Femur (tissue), 1 donor: ENCODE data around the gene ADGRG3.
A peak's percentile ranks its signal among the peaks of the same experiment; 100 is the strongest.
"Not testable (repeated sequence)": the region's sequence is repeated elsewhere in the genome, so short reads cannot be mapped to it uniquely, and the experiment has no call there.

ENCODE experiments used
- DNase-seq: peaks from one replicate; pipeline ENCODE4 v3.0.0-alpha.2; 2017

Gene ADGRG3

DNA sequence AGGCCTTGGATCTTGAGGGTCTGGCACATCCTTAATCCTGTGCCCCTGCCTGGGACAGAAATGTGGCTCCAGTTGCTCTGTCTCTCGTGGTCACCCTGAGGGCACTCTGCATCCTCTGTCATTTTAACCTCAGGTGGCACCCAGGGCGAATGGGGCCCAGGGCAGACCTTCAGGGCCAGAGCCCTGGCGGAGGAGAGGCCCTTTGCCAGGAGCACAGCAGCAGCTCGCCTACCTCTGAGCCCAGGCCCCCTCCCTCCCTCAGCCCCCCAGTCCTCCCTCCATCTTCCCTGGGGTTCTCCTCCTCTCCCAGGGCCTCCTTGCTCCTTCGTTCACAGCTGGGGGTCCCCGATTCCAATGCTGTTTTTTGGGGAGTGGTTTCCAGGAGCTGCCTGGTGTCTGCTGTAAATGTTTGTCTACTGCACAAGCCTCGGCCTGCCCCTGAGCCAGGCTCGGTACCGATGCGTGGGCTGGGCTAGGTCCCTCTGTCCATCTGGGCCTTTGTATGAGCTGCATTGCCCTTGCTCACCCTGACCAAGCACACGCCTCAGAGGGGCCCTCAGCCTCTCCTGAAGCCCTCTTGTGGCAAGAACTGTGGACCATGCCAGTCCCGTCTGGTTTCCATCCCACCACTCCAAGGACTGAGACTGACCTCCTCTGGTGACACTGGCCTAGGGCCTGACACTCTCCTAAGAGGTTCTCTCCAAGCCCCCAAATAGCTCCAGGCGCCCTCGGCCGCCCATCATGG lies 4.0 kb upstream of the ADGRG3 start:
- DNase-seq, result no peak

DNA sequence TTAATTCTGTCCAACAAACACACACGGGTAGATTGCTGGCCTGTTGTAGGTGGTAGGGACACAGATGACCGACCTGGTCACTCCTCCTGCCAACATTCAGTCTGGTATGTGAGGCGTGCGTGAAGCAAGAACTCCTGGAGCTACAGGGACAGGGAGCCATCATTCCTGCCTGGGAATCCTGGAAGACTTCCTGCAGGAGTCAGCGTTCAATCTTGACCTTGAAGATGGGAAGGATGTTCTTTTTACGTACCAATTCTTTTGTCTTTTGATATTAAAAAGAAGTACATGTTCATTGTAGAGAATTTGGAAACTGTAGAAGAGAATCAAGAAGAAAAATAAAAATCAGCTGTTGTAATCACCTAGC lies 3.5 kb upstream of the ADGRG3 start:
- no peak for DNase-seq

DNA sequence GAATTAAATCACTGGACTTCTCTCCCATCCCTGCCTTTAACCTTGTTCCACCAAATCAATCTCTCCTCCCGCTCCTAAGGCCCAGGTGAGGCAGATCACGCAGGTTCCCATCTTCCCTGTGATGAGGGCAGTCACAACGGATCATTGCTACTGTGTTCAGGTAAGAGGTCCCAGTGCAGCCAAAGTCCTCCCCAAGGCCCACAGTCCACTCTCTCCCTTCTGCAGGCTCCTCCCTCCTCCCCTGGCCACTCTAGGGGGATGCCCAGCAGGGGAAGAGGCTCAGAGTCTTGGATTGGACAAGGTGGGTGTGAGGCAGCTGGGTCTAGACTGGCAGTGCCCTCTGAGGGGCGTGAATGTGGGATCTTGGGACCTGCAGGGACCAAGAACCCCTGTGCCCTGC lies 2.6 kb upstream of the ADGRG3 start:
- DNase-seq, result no peak

DNA sequence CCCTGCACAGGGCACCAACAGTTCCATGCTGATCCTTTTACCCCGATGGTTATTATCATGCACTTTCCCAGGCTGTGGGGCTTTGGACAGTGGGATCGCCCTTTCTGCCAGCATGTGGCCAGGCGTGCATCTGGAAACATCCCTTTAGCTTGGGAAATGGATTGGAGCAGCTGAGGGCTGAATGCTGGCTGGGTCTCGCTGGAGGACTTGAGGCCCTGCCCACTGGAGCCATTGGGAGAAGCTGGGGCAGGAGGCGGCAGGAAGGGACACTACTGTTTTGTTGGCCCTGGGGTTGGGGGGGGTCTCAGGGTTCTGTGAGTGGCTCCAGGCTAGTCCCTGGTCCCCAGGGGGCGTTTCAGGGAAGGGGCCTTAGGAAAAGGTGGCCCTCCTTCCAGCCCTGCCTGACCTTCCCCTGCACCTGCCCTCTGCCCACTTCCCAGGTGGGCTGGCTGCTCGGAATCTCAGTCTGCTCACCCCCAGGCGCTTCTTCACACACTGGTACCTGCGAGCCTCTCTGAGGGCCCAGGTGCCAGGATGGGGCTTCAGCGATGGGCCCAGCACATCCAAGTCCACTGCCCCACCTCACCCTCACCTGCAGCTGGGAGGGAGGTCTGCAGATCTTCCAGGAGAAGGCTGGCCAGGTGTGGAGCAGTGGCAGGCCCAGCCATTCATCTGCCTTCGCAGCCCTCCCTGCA lies 1.6 kb upstream of the ADGRG3 start:
- DNase-seq, result no peak

DNA sequence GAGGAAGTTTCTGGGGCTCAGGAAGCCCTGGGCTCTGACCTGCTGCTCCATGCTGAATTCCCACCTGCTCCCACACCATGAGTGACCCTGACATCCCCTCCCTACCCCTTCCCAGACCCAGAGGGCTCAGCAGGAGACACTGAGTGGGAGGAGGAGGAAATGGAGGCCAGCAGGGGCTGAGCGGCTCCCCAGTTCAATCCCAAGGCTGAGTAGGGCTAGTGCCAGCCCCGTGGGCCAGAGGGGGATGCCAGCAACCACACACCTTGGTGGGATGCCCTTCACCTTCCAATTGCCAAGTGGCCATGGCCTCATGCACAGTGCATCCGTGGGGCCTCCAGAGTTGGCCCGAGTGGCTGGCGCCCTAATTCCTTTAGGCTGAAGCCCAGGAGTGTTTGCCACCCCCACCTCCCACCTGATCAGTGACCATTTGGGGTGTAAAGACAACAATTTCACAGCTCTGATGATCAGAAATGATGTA lies 1.0 kb upstream of the ADGRG3 start:
- no peak for DNase-seq

DNA sequence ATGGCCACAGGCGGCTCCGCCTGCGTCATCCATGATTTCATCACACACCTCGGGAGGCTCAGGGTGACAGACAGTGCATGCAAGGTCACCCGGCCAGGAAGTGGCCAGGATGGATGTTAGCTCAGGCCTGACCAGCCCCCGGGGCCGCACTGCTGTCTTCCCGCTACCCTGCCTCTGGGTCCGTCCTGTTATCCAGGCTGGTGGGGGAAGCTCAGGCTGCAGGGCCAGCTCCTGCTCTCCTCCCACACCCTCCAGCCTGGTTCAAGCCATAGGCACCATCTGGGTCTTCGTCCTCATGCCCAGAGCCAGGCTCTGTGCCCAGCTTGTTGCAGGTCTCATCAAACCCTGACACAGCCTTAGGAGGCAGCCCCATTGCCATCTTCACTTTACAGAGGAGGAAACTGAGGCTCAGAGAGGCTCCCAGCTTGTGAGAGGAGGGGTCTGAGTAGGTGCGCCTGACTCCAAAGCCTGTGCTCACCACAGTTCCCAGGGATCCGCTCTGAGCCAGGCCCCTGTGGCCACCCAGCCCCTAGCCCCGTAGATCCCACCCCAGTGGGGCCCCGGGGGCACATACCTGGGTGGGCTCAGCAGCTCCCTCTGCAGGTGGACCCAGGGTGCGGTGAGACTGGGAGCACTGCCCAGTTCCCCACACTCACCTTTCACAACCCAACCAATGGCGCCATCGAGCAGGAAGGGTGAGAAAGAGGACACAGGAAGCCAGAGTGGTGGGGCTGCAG lies 412 bp upstream of the ADGRG3 start:
- DNase-seq, result peak; percentile 64

DNA sequence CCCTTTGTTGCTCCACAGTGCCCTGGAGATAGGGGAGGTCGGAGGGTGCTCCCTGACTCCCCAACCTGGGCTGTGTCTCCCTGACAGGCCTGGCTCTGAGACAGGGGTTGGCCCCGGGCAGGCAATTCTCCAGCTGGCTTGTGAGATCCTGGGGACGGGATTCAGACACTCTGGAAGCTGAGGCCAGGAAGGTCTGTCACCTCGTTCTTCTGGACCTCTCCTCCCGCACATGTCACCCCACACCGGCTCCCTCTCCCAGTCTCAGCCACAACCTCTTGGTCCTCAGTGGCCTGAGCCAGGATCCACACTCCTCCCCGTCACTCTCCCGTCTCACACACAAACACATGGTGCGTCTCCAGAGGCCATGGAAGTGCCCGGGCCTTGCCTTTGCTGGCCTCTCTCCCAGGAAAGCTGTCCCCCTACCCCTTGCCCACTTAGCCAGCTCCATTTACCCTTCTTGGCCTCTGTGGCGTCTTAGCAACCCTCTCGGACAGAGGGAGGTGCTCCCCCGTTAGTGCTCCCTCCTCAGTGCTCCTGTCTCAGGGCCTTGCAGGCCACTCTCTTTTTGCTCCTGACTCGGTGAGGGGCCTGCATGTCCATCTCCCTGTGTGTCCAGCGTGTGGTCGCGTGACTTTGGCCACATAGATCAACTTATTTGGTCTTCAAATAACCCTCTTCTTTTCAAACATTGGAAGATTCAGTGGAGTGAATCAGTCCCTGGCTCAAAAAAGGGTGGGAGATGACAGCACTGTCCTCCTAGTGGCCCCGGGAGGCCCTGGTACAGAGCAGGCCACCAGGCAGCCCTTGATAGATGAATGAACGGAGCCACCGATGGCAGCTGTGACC lies 747 bp downstream of the ADGRG3 start:
- no peak for DNase-seq

DNA sequence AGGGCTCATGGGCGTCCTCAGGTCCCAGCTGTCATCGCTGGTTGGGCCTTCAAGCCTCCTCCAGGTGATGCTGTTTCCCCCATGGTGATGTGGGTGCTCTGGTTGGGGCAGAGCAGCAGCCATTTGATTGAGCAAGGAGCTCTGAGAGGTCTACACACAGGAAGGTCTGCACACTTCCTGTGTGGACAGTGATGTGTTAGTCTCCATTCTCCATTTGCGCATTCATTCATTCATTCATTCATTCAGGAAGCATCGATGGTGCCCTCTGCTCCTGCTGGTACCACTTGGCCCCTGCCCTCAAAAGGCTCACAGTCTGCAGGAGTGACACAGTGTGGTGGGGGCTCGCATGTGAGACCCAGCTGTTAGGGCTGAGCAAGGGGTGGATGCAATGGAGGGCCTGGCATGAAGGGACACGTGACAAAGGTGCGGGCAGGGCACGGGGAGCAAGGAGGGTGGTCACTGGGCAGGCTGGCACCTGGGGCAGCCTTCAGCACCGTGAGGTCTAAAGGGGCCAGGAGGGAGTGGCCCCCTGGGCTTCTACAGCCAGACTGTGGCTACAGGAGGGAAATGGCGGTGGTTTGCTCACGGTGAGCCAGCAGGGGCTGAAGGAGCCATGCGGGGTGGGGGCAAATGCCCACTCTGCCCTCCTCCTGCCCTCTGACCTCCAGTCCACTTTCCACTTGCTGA lies 1.5 kb downstream of the ADGRG3 start:
- no peak for DNase-seq

DNA sequence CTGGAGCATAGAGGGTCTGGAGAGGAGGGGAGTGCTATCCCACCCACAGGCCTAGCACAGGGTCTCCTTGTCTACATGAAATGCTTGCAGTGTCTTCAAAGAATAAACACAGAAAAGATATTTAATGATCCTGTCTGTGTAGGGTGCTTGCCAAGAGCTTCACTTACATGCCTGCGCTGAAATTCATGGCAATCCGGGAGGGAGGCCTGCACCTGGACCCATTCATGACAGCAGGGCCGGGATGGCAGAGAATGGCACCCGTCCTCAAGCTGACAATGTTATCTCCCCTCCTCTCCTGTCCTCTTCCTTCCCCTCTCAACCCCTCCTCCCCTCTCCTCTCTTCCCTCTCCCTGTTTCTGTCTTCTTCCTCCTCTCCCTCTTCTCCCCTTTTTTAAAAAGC lies 2.1 kb downstream of the ADGRG3 start:
- DNase-seq, result no peak

DNA sequence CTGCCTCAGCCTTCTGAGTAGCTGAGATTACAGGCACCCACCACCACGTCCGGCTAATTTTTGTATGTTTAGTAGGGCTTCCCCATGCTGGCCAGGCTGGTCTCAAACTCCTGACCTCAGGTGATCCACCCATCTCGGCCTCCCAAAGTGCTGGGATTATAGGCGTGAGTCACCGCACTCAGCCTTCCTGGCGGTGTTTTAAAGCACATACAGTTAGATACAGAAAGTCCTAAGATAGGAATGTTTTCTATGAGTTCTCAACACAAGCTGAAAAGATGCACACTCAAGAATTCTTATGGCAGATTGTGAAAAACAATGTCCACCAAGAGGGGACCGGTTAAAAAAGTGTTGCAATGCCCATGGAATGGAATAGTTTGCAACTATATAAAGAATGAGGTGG lies 3.3 kb downstream of the ADGRG3 start:
- not testable (repeated sequence) for DNase-seq

DNA sequence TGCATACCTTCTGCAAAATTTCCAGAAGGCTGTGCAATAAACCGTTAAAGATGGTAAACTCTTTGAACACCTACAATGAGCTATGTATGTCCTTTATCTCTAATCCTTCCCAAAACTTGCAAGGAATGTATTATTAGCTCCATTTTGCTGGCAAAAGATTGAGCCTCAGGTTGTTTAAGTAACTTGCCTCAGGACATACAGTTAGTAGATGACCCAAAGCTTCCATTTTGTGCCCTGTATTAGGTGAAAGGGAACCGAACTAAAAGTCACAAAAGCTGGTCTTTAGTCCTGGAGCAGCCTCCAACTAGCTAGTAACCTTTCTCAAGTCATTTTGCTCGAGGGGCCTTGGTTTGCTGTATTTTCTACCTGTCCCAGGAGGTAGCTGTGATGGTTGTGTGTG lies 4.3 kb downstream of the ADGRG3 start:
- DNase-seq, result no peak

DNA sequence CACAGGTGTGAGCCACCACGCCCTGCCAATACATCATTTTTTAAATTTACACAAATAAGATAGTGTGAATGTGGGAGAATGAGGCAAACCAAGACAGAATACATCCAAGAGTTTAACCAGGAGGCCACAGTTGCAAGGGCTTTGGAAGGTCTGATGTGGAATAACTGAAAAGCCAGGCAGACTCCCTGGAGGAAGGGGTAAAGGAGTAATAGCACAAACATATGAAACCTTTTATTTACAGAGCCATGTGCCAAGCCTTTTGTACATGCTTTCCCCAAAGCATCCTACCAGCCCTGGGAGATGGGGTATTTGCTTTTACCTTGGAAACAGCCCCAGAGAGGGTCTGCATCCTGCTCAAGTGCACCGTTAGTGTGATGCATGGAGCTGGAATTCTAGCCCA lies 4.7 kb downstream of the ADGRG3 start:
- DNase-seq, result no peak

DNA sequence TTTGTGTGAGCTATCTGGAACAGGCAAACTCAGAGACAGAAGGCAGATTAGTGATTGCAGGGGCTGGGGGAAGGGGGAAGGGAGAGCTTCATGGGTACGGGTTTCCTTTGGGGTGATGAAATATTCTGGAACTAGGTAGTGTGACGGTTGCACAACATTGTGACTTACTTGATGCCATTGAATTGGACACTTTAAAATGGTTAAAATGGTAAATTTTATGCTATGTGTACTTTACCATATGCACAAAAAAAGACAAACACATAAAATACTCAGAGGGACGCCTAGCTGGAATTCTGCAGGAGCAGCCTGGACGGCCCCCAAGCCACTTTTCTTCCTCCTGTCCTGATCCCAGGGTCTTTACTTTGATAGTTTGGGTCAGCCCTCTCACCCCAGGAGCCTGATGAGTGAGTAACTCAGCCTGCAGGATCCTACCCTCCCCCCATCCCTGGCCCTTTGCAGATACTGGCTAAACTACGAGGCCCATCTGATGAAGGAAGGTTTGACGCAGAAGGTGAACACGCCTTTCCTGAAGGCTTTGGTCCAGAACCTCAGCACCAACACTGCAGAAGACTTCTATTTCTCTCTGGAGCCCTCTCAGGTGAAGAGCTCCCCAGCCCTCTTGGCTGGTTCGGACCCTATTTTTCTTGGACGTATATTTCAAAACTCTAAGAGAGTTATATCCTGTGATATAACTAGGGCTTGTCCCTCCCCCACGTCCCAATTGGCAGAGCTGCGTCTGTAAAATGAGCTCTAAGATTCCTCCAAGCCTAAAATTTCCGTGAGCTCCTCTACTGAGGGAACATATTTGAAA lies 7.8 kb downstream of the ADGRG3 start:
- peak; percentile 63 for DNase-seq

DNA sequence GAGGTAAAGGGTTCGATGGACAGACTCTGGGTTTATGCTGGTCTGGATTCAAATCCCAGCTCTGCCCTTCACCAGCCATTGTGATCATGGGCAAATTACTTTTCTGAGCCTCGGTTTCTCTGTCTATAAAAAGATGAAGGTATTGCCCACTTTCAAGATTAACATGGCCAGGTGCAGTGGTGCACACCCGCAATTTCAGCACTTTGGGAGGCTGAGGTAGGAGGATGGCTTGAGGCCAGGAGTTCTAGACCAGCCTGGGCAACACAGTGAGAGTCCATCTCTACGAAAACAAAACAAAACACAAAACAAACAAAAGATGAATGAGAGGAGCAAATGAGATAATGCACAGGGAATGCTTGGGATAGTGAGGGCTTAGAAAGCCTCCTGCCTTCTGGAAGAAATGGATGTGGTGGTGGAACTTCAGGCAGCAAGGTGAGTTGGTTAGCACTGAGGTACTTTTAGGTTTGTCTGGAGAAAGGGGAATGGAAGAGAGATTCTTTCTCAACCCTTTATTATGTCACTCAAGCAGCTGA lies 8.5 kb downstream of the ADGRG3 start:
- DNase-seq, result no peak

DNA sequence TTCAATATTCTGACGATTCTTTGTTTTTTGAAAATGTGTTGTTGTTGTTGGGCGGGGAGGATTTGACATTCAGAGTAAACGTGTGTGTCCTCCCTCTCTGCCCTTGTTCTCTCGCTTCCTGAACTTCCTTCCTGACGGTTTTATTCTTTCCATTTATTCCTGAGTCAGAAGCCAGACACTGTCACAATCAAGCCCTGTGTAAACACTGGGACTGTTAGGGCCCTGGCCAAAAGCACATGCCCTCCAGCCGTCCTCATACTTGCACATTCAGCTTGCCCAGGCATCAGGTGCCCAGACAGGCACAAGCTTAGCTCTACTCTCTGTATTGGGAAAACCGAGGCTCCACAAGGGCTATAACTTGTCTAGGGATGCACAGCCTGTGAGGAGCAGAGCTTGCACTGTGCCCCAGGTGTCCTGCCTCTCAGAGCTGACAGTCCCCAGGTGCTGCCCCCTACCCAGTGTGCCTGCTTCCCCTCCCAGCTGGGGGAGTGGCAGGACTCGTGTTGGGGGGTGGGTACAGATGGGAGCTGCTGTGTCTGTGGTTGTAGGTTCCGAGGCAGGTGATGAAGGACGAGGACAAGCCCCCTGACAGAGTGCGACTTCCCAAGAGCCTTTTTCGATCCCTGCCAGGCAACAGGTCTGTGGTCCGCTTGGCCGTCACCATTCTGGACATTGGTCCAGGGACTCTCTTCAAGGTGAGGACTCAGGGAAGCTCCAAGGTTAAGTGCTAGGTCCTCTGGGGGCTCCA lies 9.7 kb downstream of the ADGRG3 start:
- no peak for DNase-seq

DNA sequence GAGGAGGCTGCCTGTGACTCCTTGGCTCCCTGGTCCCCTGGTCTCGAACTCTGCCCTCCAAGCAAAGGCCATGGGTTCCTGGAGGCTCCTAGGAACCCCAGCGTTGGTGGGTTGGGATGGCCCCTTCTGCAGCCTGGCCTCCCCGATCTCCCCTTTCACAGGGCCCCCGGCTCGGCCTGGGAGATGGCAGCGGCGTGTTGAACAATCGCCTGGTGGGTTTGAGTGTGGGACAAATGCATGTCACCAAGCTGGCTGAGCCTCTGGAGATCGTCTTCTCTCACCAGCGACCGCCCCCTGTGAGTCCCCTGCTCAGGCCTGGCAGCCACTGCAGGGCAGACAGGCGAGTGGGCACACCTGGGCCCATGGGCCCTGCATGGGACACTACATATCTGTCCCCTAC lies 10.9 kb downstream of the ADGRG3 start:
- DNase-seq, result no peak

DNA sequence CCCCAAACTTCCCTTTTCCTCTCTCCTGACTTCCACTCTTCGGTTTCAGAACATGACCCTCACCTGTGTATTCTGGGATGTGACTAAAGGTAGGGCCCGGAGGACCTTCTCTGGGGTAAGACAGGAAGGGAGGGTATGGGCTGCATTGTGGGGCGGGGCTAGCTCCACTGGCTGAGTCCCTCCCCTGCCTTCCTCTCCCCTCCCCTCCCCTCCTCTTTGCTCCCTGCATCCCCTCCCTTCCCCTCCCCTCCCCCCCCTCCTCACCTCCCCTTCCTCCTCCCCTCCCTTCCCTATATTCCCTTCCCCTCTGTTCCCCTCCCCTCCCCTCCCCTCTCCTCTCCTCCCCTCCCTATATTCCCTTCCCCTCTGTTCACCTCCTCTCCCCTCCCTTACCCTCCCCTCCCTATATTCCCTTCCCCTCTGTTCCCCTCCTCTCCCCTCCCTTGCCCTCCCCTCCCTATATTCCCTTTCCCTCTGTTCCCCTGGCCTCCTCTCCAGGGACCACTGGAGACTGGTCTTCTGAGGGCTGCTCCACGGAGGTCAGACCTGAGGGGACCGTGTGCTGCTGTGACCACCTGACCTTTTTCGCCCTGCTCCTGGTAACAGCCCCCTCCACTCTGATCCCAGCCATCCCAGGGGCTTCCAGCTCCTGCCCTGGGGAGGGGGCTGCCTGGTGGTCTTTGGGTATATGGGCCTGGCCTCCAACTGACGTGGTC lies 11.8 kb downstream of the ADGRG3 start:
- DNase-seq, result no peak

DNA sequence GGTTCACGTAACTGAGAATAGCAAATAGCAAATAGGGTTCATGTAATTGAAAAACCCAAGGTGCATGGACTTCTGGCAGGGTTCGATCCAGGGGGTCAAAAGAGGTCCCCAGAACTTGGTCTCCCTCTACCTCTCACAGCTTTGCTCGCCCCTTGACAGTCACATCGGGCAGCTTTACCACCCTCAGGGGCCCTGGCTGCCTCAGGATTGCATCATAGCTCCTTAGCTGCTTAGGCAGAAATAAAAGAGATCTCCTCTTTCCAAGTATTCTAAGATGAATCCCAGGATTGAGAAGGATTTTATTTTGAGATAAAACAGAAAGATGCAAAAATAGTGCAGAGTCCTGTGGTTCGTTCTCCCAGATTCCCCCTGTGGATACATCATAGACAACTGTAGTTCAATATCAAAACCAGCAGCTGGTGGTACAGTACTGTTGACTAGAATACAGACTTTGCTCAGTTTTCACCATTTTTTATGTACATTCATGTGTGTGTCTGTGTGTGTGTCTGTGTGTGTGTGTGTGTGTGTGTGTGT lies 12.8 kb downstream of the ADGRG3 start:
- DNase-seq, result no peak

DNA sequence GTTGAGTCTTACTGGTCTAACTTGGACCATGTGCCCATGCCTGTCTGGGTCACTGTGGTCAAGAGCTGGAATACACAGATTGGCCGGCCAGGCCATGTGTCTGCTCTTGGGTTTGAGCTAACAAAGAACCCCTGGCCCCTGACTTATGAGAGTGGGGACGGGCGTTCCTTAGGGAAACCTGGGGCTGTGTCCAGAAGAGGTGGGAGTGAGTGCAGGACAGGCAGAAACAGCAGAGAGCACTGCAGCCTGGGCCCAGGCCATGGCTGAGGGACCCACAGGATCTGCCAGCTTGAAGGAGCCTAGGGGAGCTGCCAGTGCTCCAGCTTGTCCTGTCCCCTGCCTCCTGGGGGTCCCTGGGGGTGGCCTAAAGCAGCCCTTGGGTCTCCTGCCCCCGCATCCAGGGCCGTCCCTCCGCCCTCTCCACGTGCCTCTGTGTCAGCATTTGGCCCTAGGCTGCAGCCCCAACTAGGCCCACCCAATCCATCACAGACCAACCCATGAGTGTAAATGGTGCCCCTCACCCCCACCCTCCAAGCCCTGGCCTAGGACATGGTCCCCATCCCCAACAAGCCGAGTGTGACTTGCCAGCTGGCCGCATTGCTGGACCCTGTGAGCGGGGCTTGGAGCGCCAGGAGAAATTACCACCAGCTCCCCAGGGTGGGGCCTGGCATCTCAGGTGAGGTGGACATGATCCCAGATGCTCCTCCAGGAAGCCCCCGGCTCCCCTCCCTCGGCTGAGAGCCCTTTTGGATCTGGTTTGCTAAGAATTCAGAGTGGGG lies 14.0 kb downstream of the ADGRG3 start:
- no peak for DNase-seq
